ENCODE data around the gene EDDM3A. TPM values are rescaled to one million over a fixed set of nuclear protein-coding genes. Genes with fewer than 3 reads are reported as not detected.

EDDM3A gene
- total RNA-seq, 2 experiments from 2014 or later, result not detected

- no peaks in the 10 kb centered on the region for H3K9me3 ChIP-seq (ENCODE audit: low read length)
- TF ChIP-seq CTCF (conservative IDR thresholded peaks at IDR 0.05; ENCODE audit: low read length) (no peak), EZH2phosphoT487 (IDR thresholded peaks at IDR 0.05; ENCODE audit: borderline replicate concordance, low read depth, low read length) (no peak)
- BruUV-seq (replicated peaks), result no TSS peak
- H2AFZ ChIP-seq (ENCODE audit: low read length), result no peak overlapping the region
- no peaks in the 10 kb centered on the region for H3K4me1 ChIP-seq (ENCODE audit: insufficient read depth, low read length, poor library complexity, severe bottlenecking)
- CTCF ChIA-PET (ENCODE audit: unreplicated experiment), result no interaction called here
- H3K27ac ChIP-seq (ENCODE audit: low read depth, low read length, poor library complexity, severe bottlenecking), result no peak overlapping the region
- DNase-seq (ENCODE audit: low spot score), result no peak
- H3K4me2 ChIP-seq (ENCODE audit: low read length), result no peak overlapping the region
- H3K79me2 ChIP-seq (ENCODE audit: insufficient read depth, low read depth, low read length), result no peaks in the 10 kb centered on the region
- no peaks in the 10 kb centered on the region for H3K36me3 ChIP-seq (ENCODE audit: insufficient read depth, low read length)
- intact Hi-C loops (cut with micrococcal nuclease; ENCODE audit: unreplicated experiment), result no loop called here
- no peak overlapping the region for H3K4me3 ChIP-seq (ENCODE audit: low read depth, low read length, poor library complexity, severe bottlenecking)
- POLR2A ChIA-PET, result interaction anchor here (0.7 kb wide), 1 partner anchor 157 kb away, joined by 4 read pairs; no protein-coding TSS in a partner anchor
- no peaks in the 10 kb centered on the region for H4K20me1 ChIP-seq (ENCODE audit: insufficient read depth, low read length)
- no peaks in the 10 kb centered on the region for H3K9me2 ChIP-seq (ENCODE audit: insufficient read depth, low read length)
Measured at GRCh38 chr14:20748439-20748838, 2.8 kb downstream of the EDDM3A start.

- DNase-seq (ENCODE audit: low spot score), result no peak
- no peaks in the 10 kb centered on the region for H3K9me3 ChIP-seq (ENCODE audit: low read length)
- no peaks in the 10 kb centered on the region for H3K4me1 ChIP-seq (ENCODE audit: insufficient read depth, low read length, poor library complexity, severe bottlenecking)
- no peak overlapping the region for H3K27ac ChIP-seq (ENCODE audit: low read depth, low read length, poor library complexity, severe bottlenecking)
- no peaks in the 10 kb centered on the region for H3K79me2 ChIP-seq (ENCODE audit: insufficient read depth, low read depth, low read length)
- CTCF ChIA-PET (ENCODE audit: unreplicated experiment), result no interaction called here
- intact Hi-C loops (cut with micrococcal nuclease; ENCODE audit: unreplicated experiment), result no loop called here
- H3K4me2 ChIP-seq (ENCODE audit: low read length), result no peak overlapping the region
- no peak overlapping the region for H2AFZ ChIP-seq (ENCODE audit: low read length)
- H3K4me3 ChIP-seq (ENCODE audit: low read depth, low read length, poor library complexity, severe bottlenecking), result no peak overlapping the region
- POLR2A ChIA-PET, result interaction anchor here (0.6 kb wide), 1 partner anchor 24 kb away, joined by 5 read pairs; no protein-coding TSS in a partner anchor
- no TSS peak for BruUV-seq (replicated peaks)
- no peaks in the 10 kb centered on the region for H4K20me1 ChIP-seq (ENCODE audit: insufficient read depth, low read length)
- no peaks in the 10 kb centered on the region for H3K36me3 ChIP-seq (ENCODE audit: insufficient read depth, low read length)
- H3K9me2 ChIP-seq (ENCODE audit: insufficient read depth, low read length), result no peaks in the 10 kb centered on the region
- TF ChIP-seq CTCF (conservative IDR thresholded peaks at IDR 0.05; ENCODE audit: low read length) (no peak), EZH2phosphoT487 (IDR thresholded peaks at IDR 0.05; ENCODE audit: borderline replicate concordance, low read depth, low read length) (no peak)
Measured at GRCh38 chr14:20750194-20750593, 4.5 kb downstream of the EDDM3A start.

- CTCF ChIA-PET (ENCODE audit: unreplicated experiment), result no interaction called here
- intact Hi-C loops (cut with micrococcal nuclease; ENCODE audit: unreplicated experiment), result no loop called here
- TF ChIP-seq CTCF (conservative IDR thresholded peaks at IDR 0.05; ENCODE audit: low read length) (no peak), EZH2phosphoT487 (IDR thresholded peaks at IDR 0.05; ENCODE audit: borderline replicate concordance, low read depth, low read length) (no peak)
Measured at GRCh38 chr14:20751963-20752562, 6.4 kb downstream of the EDDM3A start.

More at GRCh38 chr14:20751963-20752562, 6.4 kb downstream of the EDDM3A start:
- no peak overlapping the region for H2AFZ ChIP-seq (ENCODE audit: low read length)
- no peaks in the 10 kb centered on the region for H3K4me1 ChIP-seq (ENCODE audit: insufficient read depth, low read length, poor library complexity, severe bottlenecking)
- H3K27ac ChIP-seq (ENCODE audit: low read depth, low read length, poor library complexity, severe bottlenecking), result no peak overlapping the region
- H3K79me2 ChIP-seq (ENCODE audit: insufficient read depth, low read depth, low read length), result no peaks in the 10 kb centered on the region
- no peaks in the 10 kb centered on the region for H3K36me3 ChIP-seq (ENCODE audit: insufficient read depth, low read length)
- no peak overlapping the region for H3K4me3 ChIP-seq (ENCODE audit: low read depth, low read length, poor library complexity, severe bottlenecking)
- no peak overlapping the region for H3K4me2 ChIP-seq (ENCODE audit: low read length)
- no peaks in the 10 kb centered on the region for H4K20me1 ChIP-seq (ENCODE audit: insufficient read depth, low read length)
- H3K9me2 ChIP-seq (ENCODE audit: insufficient read depth, low read length), result no peaks in the 10 kb centered on the region
- POLR2A ChIA-PET, result no interaction called here
- no TSS peak for BruUV-seq (replicated peaks)
- DNase-seq (ENCODE audit: low spot score), result no peak
- no peaks in the 10 kb centered on the region for H3K9me3 ChIP-seq (ENCODE audit: low read length)

Data from OCI-LY7 (cell line).